Tibial nerve (tissue), 3 donors: Measurements from ENCODE around the gene PNPLA7.

Experiments
- POLR2A ChIP-seq, 2 donors: fragments of 450-650 bp; IDR thresholded peaks; one replicate each; pipeline ENCODE4 v1.6.1; 2017; ENCODE audit warnings: antibody characterized with exemption in 2 of 2, mild to moderate bottlenecking in 2 of 2, moderate library complexity in 2 of 2
- TF ChIP-seq, protein P1 (sequence below), 5 experiments: fragments of 200-600 bp in 3 of 5; fragments of 450-650 bp in 2 of 5; sonication (generic) in 3 of 5; IDR thresholded peaks; one replicate each; pipeline ENCODE4 v1.5.1; 2016 to 2019; ENCODE audit warnings: antibody characterized with exemption in 5 of 5, mild to moderate bottlenecking in 3 of 5, moderate library complexity in 2 of 5

DNA sequence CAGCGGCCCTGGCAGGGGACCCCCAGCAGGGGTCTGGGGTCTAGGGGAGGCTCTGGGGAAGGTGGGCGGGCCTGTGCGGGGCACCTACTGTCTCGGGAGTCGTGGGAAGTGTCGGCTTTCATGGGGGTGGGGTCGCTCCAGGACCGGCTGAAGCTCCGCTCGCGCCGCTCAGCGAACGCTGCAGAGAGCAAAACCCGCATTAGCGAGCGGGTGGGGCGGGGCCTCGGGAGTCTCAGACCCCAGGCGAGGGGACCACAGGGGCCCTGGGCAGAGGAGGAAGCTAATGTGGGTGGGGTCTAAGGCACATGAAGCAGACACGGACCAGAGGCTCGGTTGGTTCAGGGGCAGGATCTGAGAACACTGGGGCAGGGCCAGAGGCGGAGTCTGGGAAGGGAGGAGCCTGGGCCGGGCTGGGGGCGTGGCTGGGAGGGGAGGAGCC is 96.5 kb downstream of the PNPLA7 start:
- TF ChIP-seq, protein P1, sequence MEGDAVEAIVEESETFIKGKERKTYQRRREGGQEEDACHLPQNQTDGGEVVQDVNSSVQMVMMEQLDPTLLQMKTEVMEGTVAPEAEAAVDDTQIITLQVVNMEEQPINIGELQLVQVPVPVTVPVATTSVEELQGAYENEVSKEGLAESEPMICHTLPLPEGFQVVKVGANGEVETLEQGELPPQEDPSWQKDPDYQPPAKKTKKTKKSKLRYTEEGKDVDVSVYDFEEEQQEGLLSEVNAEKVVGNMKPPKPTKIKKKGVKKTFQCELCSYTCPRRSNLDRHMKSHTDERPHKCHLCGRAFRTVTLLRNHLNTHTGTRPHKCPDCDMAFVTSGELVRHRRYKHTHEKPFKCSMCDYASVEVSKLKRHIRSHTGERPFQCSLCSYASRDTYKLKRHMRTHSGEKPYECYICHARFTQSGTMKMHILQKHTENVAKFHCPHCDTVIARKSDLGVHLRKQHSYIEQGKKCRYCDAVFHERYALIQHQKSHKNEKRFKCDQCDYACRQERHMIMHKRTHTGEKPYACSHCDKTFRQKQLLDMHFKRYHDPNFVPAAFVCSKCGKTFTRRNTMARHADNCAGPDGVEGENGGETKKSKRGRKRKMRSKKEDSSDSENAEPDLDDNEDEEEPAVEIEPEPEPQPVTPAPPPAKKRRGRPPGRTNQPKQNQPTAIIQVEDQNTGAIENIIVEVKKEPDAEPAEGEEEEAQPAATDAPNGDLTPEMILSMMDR (IDR thresholded peaks at IDR 0.05) = no peak
- TF ChIP-seq POLR2A (IDR thresholded peaks at IDR 0.05) = no peak
